RWPE1 (cell line): Measurements from ENCODE around the gene HASPIN.

Source experiments
- CTCF ChIA-PET: fragments of 350-600 bp; sonication (Branson Sonifier 250); formaldehyde crosslinking; extraction: SDS; loops from one replicate; lab custom pipeline; 2021; lab: Yijun Ruan, JAX
- POLR2A ChIA-PET: fragments of 400-600 bp; formaldehyde crosslinking; extraction: SDS; loops from one replicate; lab custom pipeline; 2020; ENCODE audit warnings: antibody characterized with exemption; ENCODE audit not compliant: low non-redundant PET; lab: Yijun Ruan, JAX
- DNase-seq: peaks from one replicate; pipeline ENCODE4 v3.0.0; 2012; ENCODE audit warnings: low spot score
- H3K27ac ChIP-seq: fragments of 450-650 bp; 2 replicates; pipeline ENCODE4 v1.5.1; 2017
- CTCF ChIP-seq: fragments of 450-650 bp; conservative IDR thresholded peaks from 2 replicates; pipeline ENCODE4 v1.5.1; 2017; ENCODE audit warnings: low read depth, mild to moderate bottlenecking

The HASPIN gene

GRCh38 chr17:3688852-3689261, 34.8 kb upstream of the HASPIN start:
- POLR2A ChIA-PET: no interaction called here
- no peak for DNase-seq
- no peak for TF ChIP-seq CTCF
- H3K27ac ChIP-seq: no peak overlapping the region
- CTCF ChIA-PET: no interaction called here

- CTCF ChIA-PET: no interaction called here
- no peak for DNase-seq
- POLR2A ChIA-PET: no interaction called here
- TF ChIP-seq CTCF: no peak
- H3K27ac ChIP-seq: no peak overlapping the region
These were observed 34.2 kb upstream of the HASPIN start for GRCh38 chr17:3689262-3690093.

- DNase-seq: no peak
- no peak overlapping the region for H3K27ac ChIP-seq
- no peak for TF ChIP-seq CTCF
- POLR2A ChIA-PET: no interaction called here
- CTCF ChIA-PET: no interaction called here
These were observed 33.5 kb upstream of the HASPIN start for GRCh38 chr17:3690094-3690715.

GRCh38 chr17:3691617-3692067, 32.1 kb upstream of the HASPIN start:
- no peak for TF ChIP-seq CTCF
- CTCF ChIA-PET: no interaction called here
- no peak for DNase-seq
- H3K27ac ChIP-seq: no peak overlapping the region
- POLR2A ChIA-PET: no interaction called here

GRCh38 chr17:3692346-3692745, 31.4 kb upstream of the HASPIN start:
- no peak overlapping the region for H3K27ac ChIP-seq
- CTCF ChIA-PET: no interaction called here
- POLR2A ChIA-PET: no interaction called here
- no peak for DNase-seq
- no peak for TF ChIP-seq CTCF

GRCh38 chr17:3693141-3693540, 30.6 kb upstream of the HASPIN start:
- POLR2A ChIA-PET: no interaction called here
- H3K27ac ChIP-seq: no peak overlapping the region
- TF ChIP-seq CTCF: no peak
- DNase-seq: no peak
- CTCF ChIA-PET: interaction anchor here (0.7 kb wide), 1 partner anchor 133 kb away, joined by 3 read pairs; no protein-coding TSS in a partner anchor
